ENCODE results near the gene TRIM10. TPM values are rescaled to one million over a fixed set of nuclear protein-coding genes. Genes with fewer than 3 reads are reported as not detected.

Gene TRIM10
- polyA plus RNA-seq, 4 donors: 1.4 to 6.4 (median 5.4) TPM

- no peaks in the 10 kb centered on the region for H3K9me3 ChIP-seq (ENCODE audit: control insufficient read depth in 2 of 2, insufficient read depth in 1 of 2, low read depth in 1 of 2, low read length in 1 of 2)
- FAIRE-seq (no peak), DNase-seq (no peak)
- no peaks in the 10 kb centered on the region for H3K27me3 ChIP-seq (ENCODE audit: control insufficient read depth in 3 of 3, insufficient read depth in 3 of 3, low read length in 3 of 3)
- H3K27ac ChIP-seq (ENCODE audit: low read depth in 1 of 3, low read length in 2 of 3): peak overlapping the region in 2 of 3 donors; percentile 24 to 95
- H3K36me3 ChIP-seq (ENCODE audit: control insufficient read depth in 3 of 3, insufficient read depth in 2 of 3, low read depth in 1 of 3, low read length in 3 of 3): peaks cover 0 to 4% (median 0%) of the 10 kb centered on the region in 3 donors
- H3K4me3 ChIP-seq (ENCODE audit: low read depth in 1 of 3, low read length in 3 of 3): no peak overlapping the region
- 81 to 92% (median 83%) methylated on average over 3 of the region's 3 CpGs for WGBS, 3 donors
- peaks cover 11 to 54% (median 16%) of the 10 kb centered on the region in 3 donors for H3K4me1 ChIP-seq (ENCODE audit: control insufficient read depth in 3 of 3, insufficient read depth in 2 of 3, low read depth in 1 of 3, low read length in 2 of 3)
These were observed 8.0 kb downstream of the TRIM10 start for GRCh38 chr6:30152910-30153610.

DNA sequence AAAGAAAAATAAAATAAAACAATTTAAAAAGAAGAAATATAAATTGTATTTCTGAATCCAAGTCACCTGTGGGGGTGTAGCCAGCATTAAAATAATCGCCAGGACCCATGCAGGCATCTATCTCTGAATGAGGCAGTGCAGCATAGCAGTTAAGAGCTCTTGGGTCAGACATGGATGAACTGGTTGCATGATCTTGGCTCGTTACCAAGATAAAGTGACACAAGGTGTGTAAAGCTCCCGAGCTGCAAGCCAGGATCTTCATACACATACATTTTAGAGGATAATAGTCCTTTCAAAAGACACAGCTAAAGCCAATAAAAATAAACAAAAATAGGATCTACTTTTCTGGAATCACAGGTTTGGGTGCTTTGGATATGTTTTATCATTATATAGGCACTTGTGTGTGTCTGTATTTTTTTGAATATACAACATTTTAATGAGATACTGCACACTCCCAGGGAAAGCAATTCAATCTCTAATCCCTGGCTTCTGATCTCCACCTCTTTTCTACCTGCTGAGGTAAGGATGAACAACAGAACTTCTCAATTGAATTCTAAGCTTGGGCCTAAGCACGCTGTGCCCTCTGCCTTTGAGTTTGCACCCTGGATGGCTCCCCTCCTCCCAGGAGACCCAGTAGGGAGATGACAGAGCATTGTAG is 8.9 kb downstream of the TRIM10 start:
- Histone ChIP-seq H3K27me3 (ENCODE audit: control insufficient read depth in 3 of 3, insufficient read depth in 3 of 3, low read length in 3 of 3) (no peaks in the 10 kb centered on the region), H3K4me3 (ENCODE audit: low read depth in 1 of 3, low read length in 3 of 3) (no peak overlapping the region), H3K36me3 (ENCODE audit: control insufficient read depth in 3 of 3, insufficient read depth in 2 of 3, low read depth in 1 of 3, low read length in 3 of 3) (peaks cover 0 to 8% (median 2%) of the 10 kb centered on the region in 3 donors), H3K27ac (ENCODE audit: low read depth in 1 of 3, low read length in 2 of 3) (peak overlapping the region in 1 of 3 donors; percentile 14), H3K9me3 (ENCODE audit: control insufficient read depth in 2 of 2, insufficient read depth in 1 of 2, low read depth in 1 of 2, low read length in 1 of 2) (no peaks in the 10 kb centered on the region), H3K4me1 (ENCODE audit: control insufficient read depth in 3 of 3, insufficient read depth in 2 of 3, low read depth in 1 of 3, low read length in 2 of 3) (peaks cover 11 to 54% (median 16%) of the 10 kb centered on the region in 3 donors)
- DNase-seq (peak; percentile 52 to 68), FAIRE-seq (no peak)
- WGBS, 3 donors: 38 to 58% (median 46%) methylated on average over 4 of the region's 4 CpGs

DNA sequence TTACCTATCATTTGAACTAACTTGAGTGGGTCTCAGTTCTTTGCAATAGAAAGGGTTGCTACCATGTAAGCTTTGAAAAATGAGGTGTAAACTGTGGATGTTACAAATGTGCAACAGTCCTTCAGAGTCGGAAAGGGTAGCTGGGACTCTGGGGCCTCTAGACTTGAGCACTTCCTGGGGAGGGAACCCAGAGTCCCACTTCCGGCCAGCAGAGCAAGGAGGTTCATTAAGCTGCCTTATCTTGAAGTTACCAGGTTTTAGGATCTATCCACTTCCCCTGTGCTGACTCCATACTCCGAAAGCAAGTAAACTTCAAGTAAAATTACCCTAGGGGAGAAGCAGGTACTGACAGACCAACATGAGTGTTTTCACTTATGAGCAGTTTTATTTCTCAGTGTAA is 9.4 kb downstream of the TRIM10 start:
- Histone ChIP-seq H3K27me3 (ENCODE audit: control insufficient read depth in 3 of 3, insufficient read depth in 3 of 3, low read length in 3 of 3) (no peaks in the 10 kb centered on the region), H3K4me3 (ENCODE audit: low read depth in 1 of 3, low read length in 3 of 3) (no peak overlapping the region), H3K27ac (ENCODE audit: low read depth in 1 of 3, low read length in 2 of 3) (peak overlapping the region in 1 of 3 donors; percentile 14), H3K36me3 (ENCODE audit: control insufficient read depth in 3 of 3, insufficient read depth in 2 of 3, low read depth in 1 of 3, low read length in 3 of 3) (peaks cover 0 to 12% (median 2%) of the 10 kb centered on the region in 3 donors), H3K9me3 (ENCODE audit: control insufficient read depth in 2 of 2, insufficient read depth in 1 of 2, low read depth in 1 of 2, low read length in 1 of 2) (no peaks in the 10 kb centered on the region), H3K4me1 (ENCODE audit: control insufficient read depth in 3 of 3, insufficient read depth in 2 of 3, low read depth in 1 of 3, low read length in 2 of 3) (peaks cover 8 to 50% (median 13%) of the 10 kb centered on the region in 3 donors)
- FAIRE-seq (no peak), DNase-seq (no peak)
- WGBS, 3 donors: 45 to 59% (median 52%) methylated on average over 3 of the region's 3 CpGs

DNA sequence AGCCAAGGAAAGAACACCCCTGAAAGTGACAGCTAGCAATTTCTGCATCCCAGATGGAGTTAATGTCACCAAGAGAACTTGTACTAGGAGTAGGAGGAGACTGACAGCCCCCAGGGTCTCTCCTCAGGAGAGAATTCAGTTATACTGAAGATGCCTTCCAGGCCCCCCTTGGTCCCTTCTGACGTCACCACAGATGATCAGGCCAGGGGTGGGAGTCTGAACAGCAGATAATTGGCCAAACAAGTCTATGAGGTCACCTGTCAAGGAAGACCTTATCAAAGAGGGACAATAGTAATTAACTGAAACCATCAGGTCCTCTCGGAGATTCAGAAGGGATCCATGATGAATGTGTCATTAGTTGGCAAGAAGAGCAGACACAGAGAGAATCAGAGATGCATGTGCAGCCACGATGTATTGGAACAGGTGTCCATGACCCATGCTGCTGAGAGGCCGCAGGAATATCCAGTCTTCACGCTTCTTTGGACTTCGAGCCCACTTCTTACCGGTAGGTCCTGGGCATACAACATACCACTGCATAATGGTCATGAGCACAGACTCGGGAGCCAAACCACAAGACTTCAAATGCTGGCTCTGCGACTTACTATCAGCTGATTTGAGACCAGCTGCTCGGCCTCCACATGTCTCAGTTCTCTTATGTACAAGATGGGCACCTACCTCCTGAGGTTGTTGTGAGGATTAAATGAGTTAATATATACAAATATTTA is 10.2 kb downstream of the TRIM10 start:
- FAIRE-seq (no peak), DNase-seq (peak in 1 of 2 donors; percentile 40)
- Histone ChIP-seq H3K4me3 (ENCODE audit: low read depth in 1 of 3, low read length in 3 of 3) (no peak overlapping the region), H3K27me3 (ENCODE audit: control insufficient read depth in 3 of 3, insufficient read depth in 3 of 3, low read length in 3 of 3) (no peaks in the 10 kb centered on the region), H3K36me3 (ENCODE audit: control insufficient read depth in 3 of 3, insufficient read depth in 2 of 3, low read depth in 1 of 3, low read length in 3 of 3) (peaks cover 0 to 15% (median 2%) of the 10 kb centered on the region in 3 donors), H3K4me1 (ENCODE audit: control insufficient read depth in 3 of 3, insufficient read depth in 2 of 3, low read depth in 1 of 3, low read length in 2 of 3) (peaks cover 7 to 45% (median 12%) of the 10 kb centered on the region in 3 donors), H3K27ac (ENCODE audit: low read depth in 1 of 3, low read length in 2 of 3) (no peak overlapping the region), H3K9me3 (ENCODE audit: control insufficient read depth in 2 of 2, insufficient read depth in 1 of 2, low read depth in 1 of 2, low read length in 1 of 2) (no peaks in the 10 kb centered on the region)
- WGBS, 3 donors: 78 to 83% (median 79%) methylated on average over 10 of the region's 10 CpGs

DNA sequence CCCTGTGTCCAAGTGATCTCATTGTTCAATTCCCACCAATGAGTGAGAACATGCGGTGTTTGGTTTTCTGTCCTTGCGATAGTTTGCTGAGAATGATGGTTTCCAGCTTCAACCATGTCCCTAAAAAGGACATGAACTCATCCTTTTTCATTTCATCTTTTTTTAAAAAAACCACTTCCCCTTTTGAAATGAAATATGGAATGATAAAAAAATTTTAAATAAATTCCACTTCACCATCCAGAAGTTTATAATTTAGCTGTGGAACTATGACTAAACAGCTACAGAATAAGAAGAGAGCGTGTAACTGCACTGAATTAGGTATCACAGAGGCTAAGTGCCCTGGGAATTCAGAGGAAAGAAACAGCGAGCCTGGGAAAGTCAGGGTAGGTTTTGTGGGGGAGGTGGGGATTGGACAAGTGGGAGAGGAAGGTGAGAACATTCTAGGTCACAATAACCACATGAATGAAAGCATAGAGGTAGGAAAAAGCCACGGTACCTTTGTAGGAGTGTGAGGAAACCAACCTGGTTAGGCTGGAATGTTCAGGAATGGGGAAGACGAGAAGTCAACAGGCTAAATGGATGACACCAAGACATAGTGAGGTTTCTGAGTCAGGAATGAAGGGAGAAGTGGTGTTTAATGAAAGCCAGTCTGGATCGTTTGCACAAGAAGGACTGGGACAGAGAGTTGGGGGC is 11.0 kb downstream of the TRIM10 start:
- H3K27ac ChIP-seq (ENCODE audit: low read depth in 1 of 3, low read length in 2 of 3): no peak overlapping the region
- DNase-seq (no peak), FAIRE-seq (no peak)
- H3K36me3 ChIP-seq (ENCODE audit: control insufficient read depth in 3 of 3, insufficient read depth in 2 of 3, low read depth in 1 of 3, low read length in 3 of 3): peaks cover 0 to 17% (median 2%) of the 10 kb centered on the region in 3 donors
- peaks cover 10 to 44% (median 11%) of the 10 kb centered on the region in 3 donors for H3K4me1 ChIP-seq (ENCODE audit: control insufficient read depth in 3 of 3, insufficient read depth in 2 of 3, low read depth in 1 of 3, low read length in 2 of 3)
- WGBS, 3 donors: 72 to 89% (median 78%) methylated on average over 7 of the region's 7 CpGs
- no peaks in the 10 kb centered on the region for H3K9me3 ChIP-seq (ENCODE audit: control insufficient read depth in 2 of 2, insufficient read depth in 1 of 2, low read depth in 1 of 2, low read length in 1 of 2)
- no peak overlapping the region for H3K4me3 ChIP-seq (ENCODE audit: low read depth in 1 of 3, low read length in 3 of 3)
- H3K27me3 ChIP-seq (ENCODE audit: control insufficient read depth in 3 of 3, insufficient read depth in 3 of 3, low read length in 3 of 3): no peaks in the 10 kb centered on the region

GRCh38 chr6:30149234-30149633 is 11.8 kb downstream of the TRIM10 start:
- no peak for FAIRE-seq
- WGBS, 3 donors: 47 to 61% (median 49%) methylated on average over 3 of the region's 3 CpGs

GRCh38 chr6:30147096-30147495 is 13.9 kb downstream of the TRIM10 start:
- peaks cover 0 to 12% (median 2%) of the 10 kb centered on the region in 3 donors for H3K36me3 ChIP-seq (ENCODE audit: control insufficient read depth in 3 of 3, insufficient read depth in 2 of 3, low read depth in 1 of 3, low read length in 3 of 3)
- H3K27me3 ChIP-seq (ENCODE audit: control insufficient read depth in 3 of 3, insufficient read depth in 3 of 3, low read length in 3 of 3): peaks cover 0 to 4% (median 0%) of the 10 kb centered on the region in 3 donors
- FAIRE-seq (no peak), DNase-seq (no peak)
- 67 to 82% (median 77%) methylated on average over 3 of the region's 3 CpGs for WGBS, 3 donors
- H3K4me3 ChIP-seq (ENCODE audit: low read depth in 1 of 3, low read length in 3 of 3): no peak overlapping the region
- H3K4me1 ChIP-seq (ENCODE audit: control insufficient read depth in 3 of 3, insufficient read depth in 2 of 3, low read depth in 1 of 3, low read length in 2 of 3): peaks cover 1 to 28% (median 7%) of the 10 kb centered on the region in 3 donors
- no peak overlapping the region for H3K27ac ChIP-seq (ENCODE audit: low read depth in 1 of 3, low read length in 2 of 3)
- no peaks in the 10 kb centered on the region for H3K9me3 ChIP-seq (ENCODE audit: control insufficient read depth in 2 of 2, insufficient read depth in 1 of 2, low read depth in 1 of 2, low read length in 1 of 2)

More at GRCh38 chr6:30149234-30149633, 11.8 kb downstream of the TRIM10 start:
- Histone ChIP-seq H3K4me3 (ENCODE audit: low read depth in 1 of 3, low read length in 3 of 3) (no peak overlapping the region), H3K27ac (ENCODE audit: low read depth in 1 of 3, low read length in 2 of 3) (no peak overlapping the region), H3K9me3 (ENCODE audit: control insufficient read depth in 2 of 2, insufficient read depth in 1 of 2, low read depth in 1 of 2, low read length in 1 of 2) (no peaks in the 10 kb centered on the region), H3K36me3 (ENCODE audit: control insufficient read depth in 3 of 3, insufficient read depth in 2 of 3, low read depth in 1 of 3, low read length in 3 of 3) (peaks cover 0 to 17% (median 2%) of the 10 kb centered on the region in 3 donors), H3K27me3 (ENCODE audit: control insufficient read depth in 3 of 3, insufficient read depth in 3 of 3, low read length in 3 of 3) (peaks cover 0 to under 1% (median 0%) of the 10 kb centered on the region in 3 donors), H3K4me1 (ENCODE audit: control insufficient read depth in 3 of 3, insufficient read depth in 2 of 3, low read depth in 1 of 3, low read length in 2 of 3) (peaks cover 10 to 45% (median 10%) of the 10 kb centered on the region in 3 donors)
- no peak for DNase-seq

DNA sequence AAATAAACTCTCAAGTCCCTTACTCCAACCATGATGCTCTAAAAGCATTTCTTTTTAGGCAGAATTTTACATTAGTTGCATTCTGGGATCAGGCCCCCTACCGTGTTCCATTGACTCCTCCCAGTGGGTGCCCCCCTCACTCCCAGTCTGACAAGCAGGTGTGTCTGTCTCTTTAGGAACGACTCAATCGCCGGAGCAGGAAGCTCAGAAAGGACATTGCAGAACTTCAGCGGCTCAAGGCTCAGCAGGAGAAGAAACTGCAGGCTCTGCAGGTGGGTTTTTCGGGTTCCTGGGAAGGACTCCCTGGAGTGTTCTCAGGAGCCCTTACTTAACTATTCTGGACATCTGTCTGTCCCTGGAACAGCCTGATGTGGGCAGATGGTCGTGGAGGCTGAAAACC is 15.2 kb downstream of the TRIM10 start:
- no peaks in the 10 kb centered on the region for H3K9me3 ChIP-seq (ENCODE audit: control insufficient read depth in 2 of 2, insufficient read depth in 1 of 2, low read depth in 1 of 2, low read length in 1 of 2)
- FAIRE-seq (no peak), DNase-seq (no peak)
- H3K27me3 ChIP-seq (ENCODE audit: control insufficient read depth in 3 of 3, insufficient read depth in 3 of 3, low read length in 3 of 3): peaks cover 0 to 8% (median 0%) of the 10 kb centered on the region in 3 donors
- H3K27ac ChIP-seq (ENCODE audit: low read depth in 1 of 3, low read length in 2 of 3): no peak overlapping the region
- H3K4me1 ChIP-seq (ENCODE audit: control insufficient read depth in 3 of 3, insufficient read depth in 2 of 3, low read depth in 1 of 3, low read length in 2 of 3): peaks cover 1 to 17% (median 4%) of the 10 kb centered on the region in 3 donors
- H3K36me3 ChIP-seq (ENCODE audit: control insufficient read depth in 3 of 3, insufficient read depth in 2 of 3, low read depth in 1 of 3, low read length in 3 of 3): peaks cover 0 to 12% (median 2%) of the 10 kb centered on the region in 3 donors
- no peak overlapping the region for H3K4me3 ChIP-seq (ENCODE audit: low read depth in 1 of 3, low read length in 3 of 3)
- 66 to 80% (median 73%) methylated on average over 7 of the region's 7 CpGs for WGBS, 3 donors

All from small intestine (tissue), 7 donors.